Measurements from ENCODE around the gene HRH4.
A peak's percentile ranks its signal among the peaks of the same experiment; 100 is the strongest.

HRH4 gene, protein sequence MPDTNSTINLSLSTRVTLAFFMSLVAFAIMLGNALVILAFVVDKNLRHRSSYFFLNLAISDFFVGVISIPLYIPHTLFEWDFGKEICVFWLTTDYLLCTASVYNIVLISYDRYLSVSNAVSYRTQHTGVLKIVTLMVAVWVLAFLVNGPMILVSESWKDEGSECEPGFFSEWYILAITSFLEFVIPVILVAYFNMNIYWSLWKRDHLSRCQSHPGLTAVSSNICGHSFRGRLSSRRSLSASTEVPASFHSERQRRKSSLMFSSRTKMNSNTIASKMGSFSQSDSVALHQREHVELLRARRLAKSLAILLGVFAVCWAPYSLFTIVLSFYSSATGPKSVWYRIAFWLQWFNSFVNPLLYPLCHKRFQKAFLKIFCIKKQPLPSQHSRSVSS

GRCh38 chr18:24460388-24460787 lies at the start of gene HRH4:
Gene HRH4, plus strand, starts transcription at chr18:24460637. Its CDS starts 92 bp downstream, at chr18:24460729.
- DNase-seq, result no peak

- DNase-seq, result no peak
Measured at GRCh38 chr18:24413148-24413547, 47.3 kb upstream of the HRH4 start.

GRCh38 chr18:24414349-24415003 lies 46.0 kb upstream of the HRH4 start:
- DNase-seq, result no peak

DNA sequence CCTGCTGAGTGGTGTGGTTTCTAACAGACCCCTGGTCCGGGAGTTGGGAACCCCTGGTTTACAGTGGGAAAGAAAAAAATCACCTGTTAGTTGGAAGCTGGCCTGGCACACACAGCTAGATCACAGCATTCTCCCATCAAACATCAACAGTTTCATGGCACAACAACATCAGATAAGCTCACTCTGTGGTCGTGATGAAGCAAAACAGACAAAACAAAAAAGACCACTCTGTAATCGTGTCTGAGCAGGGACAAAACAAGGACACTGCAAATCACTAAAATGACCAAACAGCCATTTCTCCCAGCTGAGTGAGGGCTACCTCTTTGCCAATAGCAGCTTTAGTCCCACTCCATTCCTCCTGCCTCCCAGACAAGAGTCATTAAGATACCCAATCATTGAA lies 43.0 kb upstream of the HRH4 start:
- DNase-seq, result no peak

GRCh38 chr18:24420551-24420950 lies 39.9 kb upstream of the HRH4 start:
- no peak for DNase-seq

DNA sequence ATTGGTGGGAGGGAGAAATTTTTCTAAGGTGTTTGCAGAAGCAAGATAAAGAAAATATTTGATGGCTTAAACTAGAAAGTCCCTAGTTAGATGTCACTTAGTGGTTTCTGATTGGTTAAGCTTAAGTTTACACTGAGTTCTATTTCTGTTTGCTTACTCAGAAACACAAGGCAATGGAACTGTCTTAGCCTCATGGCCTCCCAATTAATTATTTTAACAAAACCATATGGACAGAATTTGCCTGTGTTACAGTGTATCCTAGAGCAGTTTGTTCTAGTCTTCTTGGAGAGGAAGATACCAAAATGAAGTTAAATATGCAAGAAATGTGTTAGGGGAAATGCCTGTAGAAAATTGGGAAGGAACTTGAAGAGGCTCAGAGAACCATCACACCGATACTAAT lies 38.6 kb upstream of the HRH4 start:
- DNase-seq, result no peak

DNA sequence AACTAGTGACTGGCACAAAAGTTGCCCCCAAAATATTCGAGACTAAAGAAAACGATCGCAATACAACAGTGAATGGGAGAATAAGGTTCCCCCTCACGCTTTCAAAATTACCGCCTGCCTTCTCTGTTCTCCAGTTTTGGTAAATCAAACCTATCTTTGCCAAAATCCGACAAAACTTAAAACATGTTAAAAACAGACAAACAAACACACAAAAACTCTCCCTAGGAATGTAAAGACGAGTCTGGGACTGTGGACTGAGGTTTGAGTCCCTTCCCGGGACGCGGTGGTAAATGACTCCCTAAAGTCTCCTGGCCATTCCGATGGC lies 34.4 kb upstream of the HRH4 start:
- DNase-seq, result no peak

GRCh38 chr18:24426398-24427294 lies 33.8 kb upstream of the HRH4 start, which contains the start of gene IMPACT:
Gene IMPACT, plus strand, starts transcription at chr18:24426670. Its CDS starts 87 bp downstream, at chr18:24426757.
- DNase-seq, result peak; percentile 78 to 86

GRCh38 chr18:24427484-24427883 lies 33.0 kb upstream of the HRH4 start:
- no peak for DNase-seq

DNA sequence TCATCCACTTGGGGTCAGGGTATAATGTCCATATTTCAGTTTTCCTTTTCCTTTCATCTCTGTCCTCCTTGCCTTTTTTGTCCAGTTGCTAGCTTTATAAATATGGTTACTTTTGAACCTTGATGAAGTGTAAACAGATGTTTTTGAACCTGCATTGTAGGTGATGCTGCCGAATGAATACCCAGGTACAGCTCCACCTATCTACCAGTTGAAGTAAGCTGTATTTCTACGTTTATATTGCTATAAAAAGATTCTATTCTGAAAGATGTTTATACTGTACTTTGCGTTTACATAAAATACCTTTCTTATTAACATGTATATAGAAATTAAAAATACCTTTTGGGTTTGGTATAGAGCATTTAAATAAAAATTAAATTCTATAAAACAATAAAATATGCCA lies 31.7 kb upstream of the HRH4 start:
- no peak for DNase-seq

GRCh38 chr18:24429188-24429587 lies 31.2 kb upstream of the HRH4 start:
- DNase-seq, result no peak

GRCh38 chr18:24432618-24433017 lies 27.8 kb upstream of the HRH4 start:
- DNase-seq, result no peak

DNA sequence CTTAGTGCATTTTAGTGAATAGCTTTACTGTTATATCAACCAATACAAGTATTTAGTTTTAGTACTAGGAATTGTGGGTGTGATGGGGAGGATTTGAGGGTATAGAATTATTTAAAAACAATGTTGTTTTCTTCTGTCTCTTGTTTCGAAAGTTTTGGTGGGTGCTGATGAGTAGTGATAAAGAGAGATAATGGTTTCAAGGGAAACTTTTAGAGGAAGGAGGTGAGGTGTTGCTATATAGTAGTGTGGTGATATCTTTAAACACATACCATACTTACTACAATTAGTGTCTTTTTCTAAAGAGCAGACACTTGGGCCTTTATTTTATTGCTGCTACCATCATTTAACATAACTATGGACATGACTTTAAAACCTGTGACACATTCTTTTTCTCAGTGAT lies 23.5 kb upstream of the HRH4 start:
- no peak for DNase-seq

GRCh38 chr18:24443870-24444269 lies 16.6 kb upstream of the HRH4 start:
- no peak for DNase-seq

- no peak for DNase-seq
Measured at GRCh38 chr18:24446453-24446852, 14.0 kb upstream of the HRH4 start.

- DNase-seq, result no peak
Measured at GRCh38 chr18:24446953-24447538, 13.4 kb upstream of the HRH4 start.

DNA sequence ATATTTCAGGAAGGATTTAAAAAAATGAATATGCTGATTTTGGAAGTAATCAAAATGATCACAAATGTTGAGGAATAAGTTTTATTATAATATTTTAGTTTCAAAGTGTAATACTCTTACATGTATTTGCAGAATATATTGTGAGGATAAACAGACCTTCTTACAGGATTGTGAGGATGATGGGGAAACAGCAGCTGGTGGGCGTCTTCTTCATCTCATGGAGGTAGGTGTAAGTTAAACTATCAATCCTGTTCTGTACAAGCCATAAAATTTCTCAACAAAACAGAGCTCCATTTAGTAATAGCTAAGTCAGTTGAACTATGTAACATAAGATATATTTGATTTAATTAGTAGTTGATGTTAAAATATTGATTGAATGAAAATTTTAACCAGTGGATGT lies 12.5 kb upstream of the HRH4 start:
- DNase-seq, result no peak

DNA sequence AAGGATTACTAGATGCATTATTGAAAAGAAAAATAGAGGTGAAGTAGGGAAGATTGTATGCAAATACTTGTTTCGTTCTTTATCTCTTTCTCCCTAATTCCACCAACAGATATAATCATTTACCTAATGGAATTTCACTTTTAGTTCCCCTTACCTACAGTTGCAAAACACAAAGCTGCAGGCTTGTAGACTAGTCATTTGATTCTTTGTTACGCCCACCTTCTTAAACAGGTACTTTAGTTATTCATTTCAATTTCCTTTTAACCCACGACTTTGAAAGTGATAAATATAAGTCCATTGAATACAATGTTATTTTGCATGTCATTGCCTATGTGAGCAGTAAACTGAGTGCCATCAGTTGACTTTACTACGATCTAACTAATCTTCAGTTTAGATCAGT lies 3.9 kb upstream of the HRH4 start:
- no peak for DNase-seq

- no peak for DNase-seq
Measured at GRCh38 chr18:24459772-24460171, 665 bp upstream of the HRH4 start.

GRCh38 chr18:24461996-24462395 lies 1.6 kb downstream of the HRH4 start:
- DNase-seq, result no peak

DNA sequence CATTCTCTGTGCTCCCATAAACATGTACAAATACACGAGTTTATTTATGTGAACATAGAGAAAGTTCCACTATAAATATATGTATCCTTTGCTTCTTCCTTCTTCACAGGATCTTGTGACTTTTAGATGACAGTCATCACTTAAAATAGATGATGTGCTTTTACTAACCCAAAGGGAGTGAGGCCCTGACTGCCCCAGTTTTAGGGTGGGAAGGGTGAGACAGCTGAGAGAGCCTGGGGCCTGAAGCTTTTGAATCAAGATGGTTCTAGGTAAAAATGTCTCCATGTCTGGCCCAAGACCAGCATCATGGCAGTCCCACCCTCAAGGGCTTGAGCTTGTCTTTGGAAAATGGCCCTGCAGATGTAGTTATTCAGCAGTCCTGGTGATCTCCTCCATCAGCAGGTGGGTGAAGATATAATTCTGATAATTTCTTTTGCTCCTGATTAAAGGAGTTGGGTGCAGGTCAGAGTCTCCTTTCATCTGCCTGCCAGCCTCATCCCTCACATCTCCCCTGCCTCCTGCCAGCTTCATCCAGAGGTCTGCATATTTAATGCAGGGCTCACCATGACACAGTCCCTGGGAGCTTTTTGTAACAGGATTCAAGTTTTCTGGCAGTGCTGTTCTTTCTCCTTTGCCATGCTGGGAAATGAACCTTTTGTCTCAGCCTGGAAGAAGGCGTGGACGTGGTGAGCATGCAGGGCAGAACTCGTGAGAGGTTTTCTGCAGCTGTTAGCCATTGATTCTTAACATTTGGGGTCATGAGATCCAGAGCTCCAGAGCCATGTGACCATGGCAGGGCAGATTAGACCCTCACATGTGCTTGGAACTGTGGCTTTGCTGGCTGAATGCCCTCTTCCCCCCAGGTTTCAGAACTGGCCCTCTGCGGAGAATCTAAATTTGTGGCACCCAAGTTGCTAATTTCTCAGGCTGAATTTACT lies 2.7 kb downstream of the HRH4 start:
- no peak for DNase-seq

GRCh38 chr18:24465486-24465885 lies 5.0 kb downstream of the HRH4 start:
- DNase-seq, result no peak

Data from activated CD4-positive, alpha-beta T cell treated with anti-CD3 and anti-CD28 coated beads for 4 hours (primary cell).